ENCODE measurements around the gene MECP2.

The MECP2 gene

GRCh38 chrX:154131955-154132354 lies 34.4 kb upstream of the MECP2 start:
- ATAC-seq (ENCODE audit: low read depth) (no peak), DNase-seq (ENCODE audit: low spot score) (no peak)
- TF ChIP-seq CTCF (IDR thresholded peaks at IDR 0.05; ENCODE audit: poor library complexity, severe bottlenecking): no peak
- H3K27me3 ChIP-seq (ENCODE audit: insufficient read depth, poor library complexity, severe bottlenecking): no peaks in the 10 kb centered on the region
- H3K36me3 ChIP-seq (ENCODE audit: low read depth): no peaks in the 10 kb centered on the region
- H3K9me3 ChIP-seq (ENCODE audit: severe bottlenecking): no peaks in the 10 kb centered on the region
- H3K4me1 ChIP-seq (ENCODE audit: insufficient read depth, poor library complexity, severe bottlenecking): no peaks in the 10 kb centered on the region
- H3K4me3 ChIP-seq (ENCODE audit: severe bottlenecking): no peak overlapping the region
- H3K27ac ChIP-seq (ENCODE audit: poor library complexity, severe bottlenecking): no peak overlapping the region

GRCh38 chrX:154126101-154126500 lies 28.6 kb upstream of the MECP2 start:
- ATAC-seq (ENCODE audit: low read depth): no peak
- no peak overlapping the region for H3K27ac ChIP-seq (ENCODE audit: poor library complexity, severe bottlenecking)
- H3K4me1 ChIP-seq (ENCODE audit: insufficient read depth, poor library complexity, severe bottlenecking): no peaks in the 10 kb centered on the region
- no peaks in the 10 kb centered on the region for H3K36me3 ChIP-seq (ENCODE audit: low read depth)
- H3K9me3 ChIP-seq (ENCODE audit: severe bottlenecking): no peaks in the 10 kb centered on the region
- no peak overlapping the region for H3K4me3 ChIP-seq (ENCODE audit: severe bottlenecking)
- TF ChIP-seq CTCF (IDR thresholded peaks at IDR 0.05; ENCODE audit: poor library complexity, severe bottlenecking): no peak
- H3K27me3 ChIP-seq (ENCODE audit: insufficient read depth, poor library complexity, severe bottlenecking): no peaks in the 10 kb centered on the region
- no peak for DNase-seq (ENCODE audit: low spot score)

- Histone ChIP-seq H3K36me3 (ENCODE audit: low read depth) (no peaks in the 10 kb centered on the region), H3K27me3 (ENCODE audit: insufficient read depth, poor library complexity, severe bottlenecking) (no peaks in the 10 kb centered on the region), H3K4me1 (ENCODE audit: insufficient read depth, poor library complexity, severe bottlenecking) (no peaks in the 10 kb centered on the region), H3K27ac (ENCODE audit: poor library complexity, severe bottlenecking) (no peak overlapping the region), H3K4me3 (ENCODE audit: severe bottlenecking) (no peak overlapping the region), H3K9me3 (ENCODE audit: severe bottlenecking) (no peaks in the 10 kb centered on the region)
- DNase-seq (ENCODE audit: low spot score) (no peak), ATAC-seq (ENCODE audit: low read depth) (no peak)
- no peak for TF ChIP-seq CTCF (IDR thresholded peaks at IDR 0.05; ENCODE audit: poor library complexity, severe bottlenecking)
Observed at GRCh38 chrX:154125391-154126040, 28.0 kb upstream of the MECP2 start.

DNA sequence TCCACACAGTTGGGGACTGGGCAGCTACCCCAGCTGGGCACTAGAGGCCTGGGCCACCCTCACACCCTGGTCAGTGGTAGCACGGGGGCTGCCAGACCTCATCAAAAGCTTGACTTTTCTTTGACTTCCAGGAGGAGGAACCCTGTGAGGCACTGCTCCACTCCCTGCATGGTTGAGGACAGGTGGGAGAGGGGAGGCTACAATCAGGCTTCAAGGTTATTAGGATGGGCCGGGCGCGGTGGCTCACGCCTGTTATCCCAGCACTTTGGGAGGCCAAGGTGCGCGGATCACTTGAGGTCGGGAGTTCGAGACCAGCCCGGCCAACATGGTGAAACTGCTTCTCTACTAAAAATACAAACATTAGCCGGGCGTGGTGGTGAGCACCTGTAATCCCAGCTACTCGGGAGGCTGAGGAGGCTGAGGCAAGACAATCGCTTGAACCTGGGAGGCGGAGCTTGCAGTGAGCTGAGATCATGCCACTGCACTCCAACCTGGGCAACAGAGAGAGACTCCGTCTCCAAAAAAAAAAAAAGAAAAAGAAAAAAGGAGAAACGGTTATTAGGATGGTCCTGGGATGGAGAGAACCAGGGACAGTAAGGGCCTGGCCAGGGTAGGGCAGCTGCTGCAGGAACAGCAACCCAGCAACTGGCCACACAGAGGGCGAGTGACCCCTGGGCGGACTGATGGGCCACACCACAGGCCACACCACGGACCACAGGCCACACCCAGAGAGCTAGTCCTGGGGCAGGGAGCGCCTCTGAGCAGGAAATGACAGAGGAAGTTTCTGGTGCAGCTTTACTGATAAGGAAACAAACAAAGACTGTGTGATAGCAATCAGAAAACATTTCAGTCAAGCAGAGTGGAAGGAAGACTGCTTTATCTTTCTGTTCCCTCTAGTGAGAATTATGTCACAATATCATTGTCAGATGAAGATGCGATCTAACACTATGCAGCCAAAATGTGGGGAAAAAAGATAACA lies 26.0 kb upstream of the MECP2 start:
- no peaks in the 10 kb centered on the region for H3K27me3 ChIP-seq (ENCODE audit: insufficient read depth, poor library complexity, severe bottlenecking)
- DNase-seq (ENCODE audit: low spot score) (no peak), ATAC-seq (ENCODE audit: low read depth) (no peak)
- no peaks in the 10 kb centered on the region for H3K36me3 ChIP-seq (ENCODE audit: low read depth)
- no peaks in the 10 kb centered on the region for H3K4me1 ChIP-seq (ENCODE audit: insufficient read depth, poor library complexity, severe bottlenecking)
- no peak overlapping the region for H3K27ac ChIP-seq (ENCODE audit: poor library complexity, severe bottlenecking)
- H3K4me3 ChIP-seq (ENCODE audit: severe bottlenecking): no peak overlapping the region
- H3K9me3 ChIP-seq (ENCODE audit: severe bottlenecking): no peaks in the 10 kb centered on the region
- no peak for TF ChIP-seq CTCF (IDR thresholded peaks at IDR 0.05; ENCODE audit: poor library complexity, severe bottlenecking)

Data from RWPE2 (cell line).